GM12878 (cell line): ENCODE measurements around the gene TNFRSF1B.

Source experiments
- CREM ChIP-seq: IDR thresholded peaks from 2 replicates; pipeline ENCODE4 v1.6.1; 2014; ENCODE audit warnings: antibody characterized with exemption, low read depth
- EP300 ChIP-seq, 2 experiments: fragments of 150-350 bp in 1 of 2; IDR thresholded peaks; 2 replicates each; pipeline ENCODE4 v1.6.1; 2011 to 2012; ENCODE audit warnings: low read depth in 2 of 2, low read length in 2 of 2, borderline replicate concordance in 1 of 2, improper control_type of control experiment in 1 of 2, inconsistent platforms in 1 of 2; ENCODE audit not compliant: control insufficient read depth in 1 of 2
- FOS ChIP-seq: IDR thresholded peaks from 3 replicates; pipeline ENCODE4 v1.6.1; 2011; ENCODE audit warnings: borderline replicate concordance; ENCODE audit not compliant: insufficient read length; ENCODE audit errors: extremely low read depth
- TARDBP ChIP-seq: IDR thresholded peaks from 2 replicates; pipeline ENCODE4 v1.6.1; 2016; ENCODE audit warnings: borderline replicate concordance
- TF ChIP-seq, protein P1 (sequence below), 3 experiments: IDR thresholded peaks in 2 of 3; conservative IDR thresholded peaks in 1 of 3; 2 replicates each; pipeline ENCODE4 v1.5.1; 2011; ENCODE audit warnings: low read depth in 3 of 3, low read length in 3 of 3, mild to moderate bottlenecking in 3 of 3, control low read depth in 2 of 3, moderate library complexity in 2 of 3, inconsistent platforms in 1 of 3, mixed read lengths in 1 of 3; ENCODE audit not compliant: control insufficient read depth in 2 of 3, insufficient read depth in 1 of 3; ENCODE audit errors: extremely low read depth in 1 of 3

DNA sequence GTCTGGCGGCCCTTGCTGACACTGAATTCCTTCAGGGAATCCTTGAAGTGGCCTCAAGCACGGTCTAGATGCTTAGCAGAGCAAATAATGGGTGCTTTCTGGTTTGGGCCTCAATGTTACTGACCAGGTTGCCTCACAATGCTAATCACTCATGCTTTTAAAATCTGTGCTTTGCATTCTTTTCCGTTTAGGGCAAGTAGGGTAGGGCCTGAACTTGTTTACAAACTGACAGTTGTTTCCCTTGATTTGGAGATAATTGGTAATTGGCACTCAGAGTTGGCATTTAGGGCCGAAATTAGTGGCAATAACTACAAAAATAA, 64.4 kb downstream of the TNFRSF1B start:
- TF ChIP-seq EP300 (IDR thresholded peaks at IDR 0.05; ENCODE audit: borderline replicate concordance in 1 of 2, control insufficient read depth in 1 of 2, low read depth in 2 of 2, low read length in 2 of 2) (no peak), FOS (no peak), TARDBP (no peak), CREM (no peak)
- TF ChIP-seq, protein P1, sequence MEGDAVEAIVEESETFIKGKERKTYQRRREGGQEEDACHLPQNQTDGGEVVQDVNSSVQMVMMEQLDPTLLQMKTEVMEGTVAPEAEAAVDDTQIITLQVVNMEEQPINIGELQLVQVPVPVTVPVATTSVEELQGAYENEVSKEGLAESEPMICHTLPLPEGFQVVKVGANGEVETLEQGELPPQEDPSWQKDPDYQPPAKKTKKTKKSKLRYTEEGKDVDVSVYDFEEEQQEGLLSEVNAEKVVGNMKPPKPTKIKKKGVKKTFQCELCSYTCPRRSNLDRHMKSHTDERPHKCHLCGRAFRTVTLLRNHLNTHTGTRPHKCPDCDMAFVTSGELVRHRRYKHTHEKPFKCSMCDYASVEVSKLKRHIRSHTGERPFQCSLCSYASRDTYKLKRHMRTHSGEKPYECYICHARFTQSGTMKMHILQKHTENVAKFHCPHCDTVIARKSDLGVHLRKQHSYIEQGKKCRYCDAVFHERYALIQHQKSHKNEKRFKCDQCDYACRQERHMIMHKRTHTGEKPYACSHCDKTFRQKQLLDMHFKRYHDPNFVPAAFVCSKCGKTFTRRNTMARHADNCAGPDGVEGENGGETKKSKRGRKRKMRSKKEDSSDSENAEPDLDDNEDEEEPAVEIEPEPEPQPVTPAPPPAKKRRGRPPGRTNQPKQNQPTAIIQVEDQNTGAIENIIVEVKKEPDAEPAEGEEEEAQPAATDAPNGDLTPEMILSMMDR (IDR thresholded peaks at IDR 0.05 in 2 of 3, conservative IDR thresholded peaks at IDR 0.05 in 1 of 3; ENCODE audit: control insufficient read depth in 2 of 3, extremely low read depth in 1 of 3, insufficient read depth in 1 of 3, low read depth in 3 of 3, low read length in 3 of 3): no peak
